Measurements from ENCODE around the gene GPATCH2.

DNA sequence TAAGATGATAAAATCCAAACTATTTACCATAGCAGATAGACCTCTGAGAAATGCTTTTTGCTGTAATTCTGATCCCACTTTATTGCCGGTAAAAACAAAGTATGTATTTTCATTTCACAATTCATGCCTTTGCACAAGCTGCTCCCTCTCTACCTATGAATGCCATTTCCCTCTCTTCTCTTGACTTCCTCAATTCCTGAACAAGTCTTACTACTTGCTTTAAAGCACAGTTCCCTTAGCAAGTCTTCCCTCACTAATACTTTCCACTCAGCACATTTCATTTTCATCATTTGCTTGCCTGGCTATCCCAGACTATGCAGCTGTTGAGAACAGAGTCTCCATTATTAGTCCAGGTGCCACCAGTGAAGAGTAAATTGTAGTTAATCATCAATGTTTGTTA, 13.8 kb downstream of the GPATCH2 start:
- TF ChIP-seq GATA3 (IDR thresholded peaks at IDR 0.05; ENCODE audit: low read depth, low read length): no peak
- TF ChIP-seq GATA2 (IDR thresholded peaks at IDR 0.05; ENCODE audit: low read depth, low read length): no peak
